Skeletal muscle tissue (tissue), 4 donors: ENCODE results near the gene CNTNAP2. TPM values are rescaled to one million over a fixed set of nuclear protein-coding genes. Genes with fewer than 3 reads are reported as not detected.

Experiments
- H3K27ac ChIP-seq: one replicate; pipeline ENCODE4 v1.7.0; 2013; ENCODE audit warnings: mild to moderate bottlenecking, low read depth, low read length, inconsistent platforms
- H3K27me3 ChIP-seq, 3 donors: one replicate each; pipeline ENCODE4 v1.7.0; 2013; ENCODE audit warnings: low read length in 3 of 3; ENCODE audit not compliant: control insufficient read depth in 3 of 3, insufficient read depth in 3 of 3
- H3K36me3 ChIP-seq, 3 donors: one replicate each; pipeline ENCODE4 v1.7.0; 2013; ENCODE audit warnings: low read length in 3 of 3; ENCODE audit not compliant: control insufficient read depth in 3 of 3, insufficient read depth in 3 of 3
- H3K4me1 ChIP-seq, 3 donors: one replicate each; pipeline ENCODE4 v1.7.0; 2013; ENCODE audit warnings: low read length in 3 of 3, mild to moderate bottlenecking in 3 of 3; ENCODE audit not compliant: control insufficient read depth in 3 of 3, insufficient read depth in 3 of 3
- H3K4me3 ChIP-seq, 3 donors: one replicate each; pipeline ENCODE4 v1.7.0; 2013; ENCODE audit warnings: low read length in 3 of 3
- H3K9ac ChIP-seq, 3 donors: one replicate each; pipeline ENCODE4 v1.7.0; 2013; ENCODE audit warnings: low read length in 3 of 3, mild to moderate bottlenecking in 3 of 3, moderate library complexity in 2 of 3, low read depth in 1 of 3
- H3K9me3 ChIP-seq, 3 donors: one replicate each; pipeline ENCODE4 v1.7.0; 2013; ENCODE audit warnings: low read length in 3 of 3; ENCODE audit not compliant: control insufficient read depth in 3 of 3
- total RNA-seq: library from RNA; depleted of rRNA; stranded (reverse); fragments of >200 nt; gene quantifications from one replicate; pipeline ENCODE4 v1.2.3, GENCODE V29; 2014
- donor health status: Osteomylitis.

The CNTNAP2 gene
- total RNA-seq, 1 donor from 2014 or later = 14.1 TPM

DNA sequence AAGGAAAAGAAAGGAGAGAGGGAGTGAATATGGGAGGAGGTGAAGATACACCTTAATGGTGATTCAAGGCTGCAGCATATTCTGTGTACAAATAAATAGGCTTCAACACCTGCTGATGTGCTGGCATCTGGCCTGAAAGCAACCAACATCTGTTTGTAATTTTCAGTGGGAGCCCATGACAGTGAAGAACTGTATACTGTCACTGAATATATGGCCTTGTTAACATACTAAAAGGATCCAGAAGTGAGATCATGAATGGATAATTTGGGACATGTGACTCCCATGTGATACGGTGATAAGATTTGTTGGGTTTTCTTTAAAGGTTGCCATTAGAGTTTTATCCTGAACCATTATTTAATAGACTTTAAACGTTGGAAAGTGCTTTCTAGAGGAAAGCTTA is 459.3 kb downstream of the CNTNAP2 start:
- Histone ChIP-seq H3K4me3 (no peak overlapping the region), H3K9ac (no peak overlapping the region), H3K27ac (no peak overlapping the region), H3K4me1 (no peaks in the 10 kb centered on the region), H3K36me3 (no peaks in the 10 kb centered on the region), H3K9me3 (no peaks in the 10 kb centered on the region), H3K27me3 (no peaks in the 10 kb centered on the region)

DNA sequence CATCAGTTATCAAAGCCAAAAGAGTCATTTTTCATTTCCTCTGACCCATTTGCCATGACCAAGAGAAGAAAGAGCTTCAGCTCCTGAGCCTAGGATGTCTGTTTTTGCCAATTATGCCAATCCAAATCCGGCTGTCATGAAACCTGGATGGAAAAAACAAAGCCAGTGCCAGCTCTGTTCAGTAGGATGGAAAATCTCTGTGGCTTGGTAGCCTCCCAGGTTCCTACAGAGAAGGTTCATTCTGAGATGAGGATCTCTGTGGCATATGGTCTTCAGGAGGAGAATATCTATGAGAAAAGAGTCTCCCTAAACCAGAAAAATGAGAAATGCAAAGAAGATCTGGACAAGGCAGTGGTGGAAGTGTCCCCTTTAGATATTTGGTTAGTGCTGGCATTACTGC is 475.4 kb downstream of the CNTNAP2 start:
- no peaks in the 10 kb centered on the region for H3K4me1 ChIP-seq
- no peak overlapping the region for H3K9ac ChIP-seq
- no peaks in the 10 kb centered on the region for H3K9me3 ChIP-seq
- H3K36me3 ChIP-seq = no peaks in the 10 kb centered on the region
- no peaks in the 10 kb centered on the region for H3K27me3 ChIP-seq
- no peak overlapping the region for H3K4me3 ChIP-seq
- H3K27ac ChIP-seq = no peak overlapping the region

DNA sequence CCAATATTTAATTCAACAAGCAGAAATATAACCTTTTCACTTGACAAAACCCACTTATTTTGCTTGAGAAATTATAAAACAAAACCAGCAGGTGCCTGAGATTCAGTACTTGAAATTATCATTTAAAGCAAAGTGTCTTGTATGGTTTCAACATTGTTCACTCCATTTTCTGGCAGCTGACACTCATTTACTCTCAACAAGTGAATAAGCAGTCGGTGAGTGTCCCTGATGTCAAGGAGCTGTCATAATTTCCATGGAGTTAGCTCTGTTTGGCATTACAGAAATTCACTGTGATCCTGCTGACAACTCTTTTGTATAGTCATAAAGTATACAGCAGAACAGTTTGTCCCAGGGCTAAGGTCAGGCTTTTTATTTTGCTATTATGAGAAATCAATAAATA is 490.0 kb downstream of the CNTNAP2 start:
- no peak overlapping the region for H3K27ac ChIP-seq
- no peak overlapping the region for H3K9ac ChIP-seq
- no peak overlapping the region for H3K4me3 ChIP-seq
- no peaks in the 10 kb centered on the region for H3K4me1 ChIP-seq
- H3K9me3 ChIP-seq = no peaks in the 10 kb centered on the region
- H3K27me3 ChIP-seq = no peaks in the 10 kb centered on the region
- no peaks in the 10 kb centered on the region for H3K36me3 ChIP-seq

GRCh38 chr7:146619641-146620040 is 503.0 kb downstream of the CNTNAP2 start:
- no peaks in the 10 kb centered on the region for H3K27me3 ChIP-seq
- H3K4me3 ChIP-seq = no peak overlapping the region
- H3K9ac ChIP-seq = no peak overlapping the region
- no peaks in the 10 kb centered on the region for H3K9me3 ChIP-seq
- H3K36me3 ChIP-seq = no peaks in the 10 kb centered on the region
- no peak overlapping the region for H3K27ac ChIP-seq
- H3K4me1 ChIP-seq = no peaks in the 10 kb centered on the region

DNA sequence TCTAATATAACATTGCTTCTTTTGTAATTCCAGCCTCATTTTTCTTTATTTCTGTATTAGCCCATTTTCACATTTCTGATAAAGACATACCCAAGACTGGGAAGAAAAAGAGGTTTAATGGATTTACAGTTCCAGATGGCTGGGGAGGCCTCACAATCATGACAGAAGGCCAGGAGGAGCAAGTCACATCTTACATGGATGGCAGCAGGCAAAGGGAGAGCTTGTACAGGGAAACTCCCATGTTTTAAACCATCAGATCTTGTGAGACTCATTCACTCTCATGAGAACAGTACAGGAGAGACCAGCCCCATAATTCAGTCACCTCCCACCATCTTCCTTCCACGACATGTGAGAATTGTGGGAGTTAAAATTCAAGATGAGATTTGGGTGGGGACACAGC is 510.3 kb downstream of the CNTNAP2 start:
- H3K27ac ChIP-seq = no peak overlapping the region
- no peaks in the 10 kb centered on the region for H3K4me1 ChIP-seq
- H3K36me3 ChIP-seq = no peaks in the 10 kb centered on the region
- H3K4me3 ChIP-seq = no peak overlapping the region
- H3K27me3 ChIP-seq = no peaks in the 10 kb centered on the region
- H3K9ac ChIP-seq = no peak overlapping the region
- H3K9me3 ChIP-seq = no peaks in the 10 kb centered on the region

DNA sequence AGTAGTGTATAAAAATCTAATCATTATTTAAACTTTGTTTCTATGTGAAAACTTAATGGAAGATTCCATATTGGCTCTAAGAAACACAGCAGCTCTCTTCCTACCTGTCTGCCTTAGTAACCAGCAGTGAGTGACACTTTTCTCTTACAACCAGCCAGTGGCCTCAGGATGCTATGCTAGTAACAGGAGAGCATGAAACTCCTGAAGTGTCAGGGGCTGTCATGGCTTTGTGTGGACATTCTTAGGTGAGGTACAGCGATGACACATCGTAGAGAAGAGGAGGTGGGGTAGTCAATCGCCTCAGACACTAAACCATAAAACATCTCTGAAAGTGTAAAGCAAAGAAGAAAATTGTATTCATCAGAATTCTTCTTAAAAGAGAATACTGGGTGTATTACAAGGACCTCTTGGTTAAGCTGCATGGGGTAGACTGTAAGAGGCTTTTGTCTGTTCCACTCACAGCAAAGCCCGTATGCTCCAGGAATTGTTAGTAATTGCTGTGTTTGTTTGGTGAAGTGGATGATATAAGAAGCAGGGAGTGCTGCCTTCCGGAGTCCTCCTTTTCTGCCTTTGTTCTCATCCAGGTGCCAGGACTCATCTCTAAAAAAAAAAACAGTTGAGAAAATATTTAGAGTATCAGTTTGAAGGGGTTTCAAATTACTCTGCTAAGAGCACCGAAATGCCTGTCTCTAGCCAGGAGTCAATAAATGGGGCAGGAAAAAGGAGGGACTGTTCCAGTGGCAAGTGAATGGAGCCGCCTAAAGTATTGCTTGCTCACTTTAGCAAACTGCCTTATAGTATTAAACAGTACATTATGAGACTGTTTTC is 518.8 kb downstream of the CNTNAP2 start:
- Histone ChIP-seq H3K27ac (no peak overlapping the region), H3K4me1 (no peaks in the 10 kb centered on the region), H3K36me3 (no peaks in the 10 kb centered on the region), H3K9me3 (no peaks in the 10 kb centered on the region), H3K4me3 (no peak overlapping the region), H3K9ac (no peak overlapping the region), H3K27me3 (no peaks in the 10 kb centered on the region)

GRCh38 chr7:146636033-146636356 is 519.4 kb downstream of the CNTNAP2 start:
- no peaks in the 10 kb centered on the region for H3K4me1 ChIP-seq
- H3K27me3 ChIP-seq = no peaks in the 10 kb centered on the region
- H3K9me3 ChIP-seq = no peaks in the 10 kb centered on the region
- no peak overlapping the region for H3K4me3 ChIP-seq
- no peaks in the 10 kb centered on the region for H3K36me3 ChIP-seq
- H3K9ac ChIP-seq = no peak overlapping the region
- no peak overlapping the region for H3K27ac ChIP-seq

DNA sequence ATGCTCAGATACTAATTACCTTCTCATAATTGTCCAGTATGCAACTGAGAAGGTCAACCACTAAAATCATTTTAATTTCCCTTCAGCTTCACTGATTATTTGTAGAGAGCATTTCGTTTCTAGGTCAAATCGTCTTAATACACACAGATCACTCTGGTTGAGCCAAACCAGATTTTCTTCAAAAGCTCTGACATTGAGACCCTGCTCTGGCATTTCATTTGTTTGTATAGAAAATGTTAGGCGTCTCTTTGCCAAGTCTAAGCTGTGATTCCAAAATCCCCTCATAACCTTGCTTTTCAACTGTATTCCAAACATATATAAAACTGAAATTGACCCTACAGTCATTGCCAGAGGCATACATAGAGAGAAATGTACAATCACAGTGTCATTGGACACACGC is 520.0 kb downstream of the CNTNAP2 start:
- H3K27me3 ChIP-seq = no peaks in the 10 kb centered on the region
- H3K27ac ChIP-seq = no peak overlapping the region
- no peak overlapping the region for H3K9ac ChIP-seq
- H3K36me3 ChIP-seq = no peaks in the 10 kb centered on the region
- H3K9me3 ChIP-seq = no peaks in the 10 kb centered on the region
- no peaks in the 10 kb centered on the region for H3K4me1 ChIP-seq
- no peak overlapping the region for H3K4me3 ChIP-seq

DNA sequence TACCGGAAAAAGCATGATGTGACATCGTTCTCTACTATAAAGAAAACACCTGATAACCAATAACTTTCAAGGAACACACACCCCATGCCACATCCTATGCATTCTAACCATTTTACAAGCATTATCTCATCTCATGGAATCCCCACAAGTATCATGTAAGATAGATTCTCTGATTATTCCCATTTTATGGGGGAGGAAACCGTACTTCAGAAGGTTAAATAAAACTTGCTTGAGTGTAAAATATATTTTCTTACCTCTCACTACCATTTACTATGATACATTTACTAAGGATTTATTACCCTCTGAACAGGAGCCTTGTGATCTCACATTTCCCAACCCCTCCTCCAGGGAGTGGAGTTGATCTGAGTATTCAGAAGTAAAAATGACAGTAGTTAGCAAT is 522.7 kb downstream of the CNTNAP2 start:
- Histone ChIP-seq H3K4me3 (no peak overlapping the region), H3K4me1 (no peaks in the 10 kb centered on the region), H3K27ac (no peak overlapping the region), H3K9ac (no peak overlapping the region), H3K9me3 (no peaks in the 10 kb centered on the region), H3K36me3 (no peaks in the 10 kb centered on the region), H3K27me3 (no peaks in the 10 kb centered on the region)

DNA sequence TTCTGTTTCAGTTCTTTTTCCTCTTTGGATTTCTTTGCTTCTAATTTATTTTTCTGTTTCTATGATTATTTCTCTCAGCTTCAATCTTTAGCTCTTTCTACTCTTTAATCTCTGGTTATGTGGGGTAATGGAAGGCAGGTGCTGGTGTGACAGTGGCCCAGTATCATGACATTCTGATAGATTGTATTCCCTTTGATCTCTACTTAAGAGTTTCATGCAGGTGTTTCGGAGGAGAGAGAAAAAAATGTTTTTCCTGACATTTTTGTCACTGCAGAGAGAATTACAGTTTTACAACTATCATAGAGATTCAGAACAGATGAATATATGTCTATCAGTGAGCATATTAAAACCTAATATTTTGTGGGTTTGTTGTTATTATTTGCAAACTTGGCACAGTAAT is 524.9 kb downstream of the CNTNAP2 start:
- Histone ChIP-seq H3K4me1 (no peaks in the 10 kb centered on the region), H3K36me3 (no peaks in the 10 kb centered on the region), H3K9me3 (no peaks in the 10 kb centered on the region), H3K9ac (no peak overlapping the region), H3K4me3 (no peak overlapping the region), H3K27me3 (no peaks in the 10 kb centered on the region), H3K27ac (no peak overlapping the region)
